Fibroblast of the conjunctiva (primary cell): ENCODE measurements around the gene FARP2.
"Not testable (repeated sequence)": the region's sequence is repeated elsewhere in the genome, so short reads cannot be mapped to it uniquely, and the experiment has no call there.

Experiments
- DNase-seq: peaks from one replicate; pipeline ENCODE4 v3.0.0-alpha.2; 2010; ENCODE audit warnings: low read depth

FARP2 gene

GRCh38 chr2:241503776-241504392, 147.8 kb downstream of the FARP2 start:
- DNase-seq = no peak

- DNase-seq = no peak
Measured at GRCh38 chr2:241505086-241505780, 149.1 kb downstream of the FARP2 start.

GRCh38 chr2:241505781-241506201, 149.7 kb downstream of the FARP2 start:
- DNase-seq = no peak

GRCh38 chr2:241506317-241506716, 150.2 kb downstream of the FARP2 start:
- not testable (repeated sequence) for DNase-seq

GRCh38 chr2:241506793-241507429, 150.8 kb downstream of the FARP2 start:
- no peak for DNase-seq

GRCh38 chr2:241507430-241508239, 151.6 kb downstream of the FARP2 start:
- no peak for DNase-seq

GRCh38 chr2:241508240-241509154, 152.4 kb downstream of the FARP2 start, which contains the start of gene STK25:
Gene STK25, minus strand, starts transcription at chr2:241508584. Its CDS starts 549 bp downstream, at chr2:241508035.
- DNase-seq = peak; percentile 97

GRCh38 chr2:241509155-241509784, 153.2 kb downstream of the FARP2 start:
- DNase-seq = no peak

GRCh38 chr2:241511091-241511741, 155.1 kb downstream of the FARP2 start:
- DNase-seq = no peak

- no peak for DNase-seq
Measured at GRCh38 chr2:241514553-241514952, 158.5 kb downstream of the FARP2 start.

- DNase-seq = no peak
Measured at GRCh38 chr2:241514986-241515737, 159.1 kb downstream of the FARP2 start.

GRCh38 chr2:241516520-241516965, 160.5 kb downstream of the FARP2 start:
- no peak for DNase-seq

- no peak for DNase-seq
Measured at GRCh38 chr2:241517297-241517696, 161.2 kb downstream of the FARP2 start.

- DNase-seq = no peak
Measured at GRCh38 chr2:241519669-241520068, 163.6 kb downstream of the FARP2 start.

GRCh38 chr2:241522477-241522876, 166.4 kb downstream of the FARP2 start:
- DNase-seq = no peak

GRCh38 chr2:241525818-241526780, 170.0 kb downstream of the FARP2 start:
- DNase-seq = not testable (repeated sequence)

GRCh38 chr2:241530571-241530970, 174.5 kb downstream of the FARP2 start:
- DNase-seq = no peak

GRCh38 chr2:241531161-241531722, 175.2 kb downstream of the FARP2 start:
- no peak for DNase-seq
